K562 (cell line): ENCODE results near the gene ATP5PB. TPM values are rescaled to one million over a fixed set of nuclear protein-coding genes. Genes with fewer than 3 reads are reported as not detected.

Experiments
- CBX5 ChIP-seq: IDR thresholded peaks from 2 replicates; pipeline ENCODE4 v1.6.1; 2014; ENCODE audit warnings: low read depth, borderline replicate concordance
- ELF1 ChIP-seq: fragments of 200-800 bp; sonication (Bioruptor generic); IDR thresholded peaks from 2 replicates; pipeline ENCODE4 v1.6.1; 2016; ENCODE audit warnings: missing genetic modification characterization, missing compliant biosample characterization
- ELK1 ChIP-seq: sonication (generic); formaldehyde crosslinking; IDR thresholded peaks from 2 replicates; pipeline ENCODE4 v1.8.1; 2022; ENCODE audit warnings: missing genetic modification reagents
- HCFC1 ChIP-seq: IDR thresholded peaks from 2 replicates; pipeline ENCODE4 v1.6.1; 2012; ENCODE audit warnings: low read depth, low read length, improper control_type of control experiment
- HNRNPLL ChIP-seq: fragments of 200-400 bp; formaldehyde crosslinking; IDR thresholded peaks from 2 replicates; pipeline ENCODE4 v1.6.1; 2017; ENCODE audit warnings: low read length, low read depth, mild to moderate bottlenecking; ENCODE audit not compliant: poor library complexity, severe bottlenecking
- IFI16 ChIP-seq: fragments of 250-450 bp; sonication (Bioruptor Pico); IDR thresholded peaks from 2 replicates; pipeline ENCODE4 v2.1.2; 2022; ENCODE audit warnings: mild to moderate bottlenecking, inconsistent platforms
- JUN ChIP-seq, 2 experiments: sonication (generic) in 1 of 2; formaldehyde crosslinking in 1 of 2; IDR thresholded peaks; 2 replicates each; pipeline versions ENCODE4 v1.6.1 to v1.8.0; 2012 to 2022; ENCODE audit warnings: borderline replicate concordance in 2 of 2, mild to moderate bottlenecking in 2 of 2, improper control_type of control experiment in 1 of 2, low read depth in 1 of 2, low read length in 1 of 2, missing genetic modification reagents in 1 of 2
- NCOR1 ChIP-seq: fragments of 450-650 bp; IDR thresholded peaks from 2 replicates; pipeline ENCODE4 v1.6.1; 2016; ENCODE audit warnings: mild to moderate bottlenecking, moderate library complexity
- NR2F6 ChIP-seq: fragments of 450-650 bp; formaldehyde crosslinking; IDR thresholded peaks from 2 replicates; pipeline ENCODE4 v1.4.0; 2020; ENCODE audit warnings: mild to moderate bottlenecking
- PATZ1 ChIP-seq: fragments of 250-450 bp; sonication (Bioruptor Pico); IDR thresholded peaks from 2 replicates; pipeline ENCODE4 v1.5.0; 2020; ENCODE audit warnings: mild to moderate bottlenecking, borderline replicate concordance
- PCBP2 ChIP-seq: fragments of 200-400 bp; formaldehyde crosslinking; IDR thresholded peaks from 2 replicates; pipeline ENCODE4 v1.6.1; 2018; ENCODE audit warnings: low read length, low read depth, mild to moderate bottlenecking, moderate library complexity; ENCODE audit not compliant: poor library complexity, severe bottlenecking
- RFX5 ChIP-seq: IDR thresholded peaks from 2 replicates; pipeline ENCODE4 v1.6.1; 2011; ENCODE audit warnings: low read depth, mild to moderate bottlenecking, improper control_type of control experiment, low read length
- RFX7 ChIP-seq: fragments of 250-450 bp; sonication (Bioruptor Pico); IDR thresholded peaks from 2 replicates; pipeline ENCODE4 v1.5.1; 2021; ENCODE audit warnings: mild to moderate bottlenecking
- SIRT6 ChIP-seq: IDR thresholded peaks from one replicate; pipeline ENCODE4 v1.6.1; 2012; ENCODE audit warnings: low read depth, mild to moderate bottlenecking, control low read depth, inconsistent platforms, low read length, moderate library complexity
- SMAD2 ChIP-seq: fragments of 150-350 bp; IDR thresholded peaks from 2 replicates; pipeline ENCODE4 v1.6.1; 2014; ENCODE audit warnings: low read depth, mild to moderate bottlenecking, low read length
- SMAD4 ChIP-seq: fragments of 250-450 bp; sonication (Bioruptor Pico); conservative IDR thresholded peaks from 2 replicates; pipeline ENCODE4 v1.8.0; 2021; ENCODE audit warnings: inconsistent platforms, mild to moderate bottlenecking, moderate library complexity
- STAG1 ChIP-seq: sonication (generic); formaldehyde crosslinking; IDR thresholded peaks from 2 replicates; pipeline ENCODE4 v1.5.0; 2020; ENCODE audit warnings: missing genetic modification reagents, borderline replicate concordance
- TCFL5 ChIP-seq: fragments of 250-450 bp; sonication (Bioruptor Pico); conservative IDR thresholded peaks from 2 replicates; pipeline ENCODE4 v1.6.1; 2021; ENCODE audit warnings: mild to moderate bottlenecking, moderate library complexity, matching md5 sums
- TSC22D4 ChIP-seq: fragments of 450-650 bp; IDR thresholded peaks from 2 replicates; pipeline ENCODE4 v1.6.1; 2016; ENCODE audit warnings: missing genetic modification characterization, missing biosample characterization, control low read depth
- ZNF121 ChIP-seq: sonication (generic); formaldehyde crosslinking; conservative IDR thresholded peaks from 2 replicates; pipeline ENCODE4 v1.8.0; 2022; ENCODE audit warnings: missing genetic modification reagents
- ZNF140 ChIP-seq: fragments of 250-450 bp; sonication (Bioruptor Pico); IDR thresholded peaks from 2 replicates; pipeline ENCODE4 v1.8.0; 2021; ENCODE audit warnings: moderate library complexity, mild to moderate bottlenecking, inconsistent platforms
- ZNF165 ChIP-seq: fragments of 250-450 bp; sonication (Bioruptor Pico); IDR thresholded peaks from 2 replicates; pipeline ENCODE4 v1.4.0; 2020; ENCODE audit warnings: borderline replicate concordance
- ZNF561 ChIP-seq: fragments of 450-650 bp; formaldehyde crosslinking; conservative IDR thresholded peaks from 2 replicates; pipeline ENCODE4 v1.4.0; 2020; ENCODE audit warnings: mild to moderate bottlenecking, moderate library complexity
- ZNF79 ChIP-seq: fragments of 250-450 bp; sonication (Bioruptor Pico); IDR thresholded peaks from 2 replicates; pipeline ENCODE4 v1.4.0; 2020; ENCODE audit warnings: low read depth, mild to moderate bottlenecking, moderate library complexity
- polyA plus RNA-seq, 8 experiments: library from polyadenylated mRNA; depleted of rRNA in 4 of 8; stranded (reverse) in 5 of 8; unstranded in 3 of 8; fragments of >200 nt; fragmentation: Nextera tagmentation in 2 of 8; fragmentation: Illumina TruSeq in 1 of 8; extraction: Ambion mirVana in 2 of 8; extraction: Trizol in 1 of 8; gene quantifications; 2 replicates each; pipeline versions ENCODE4 v1.2.1 to v1.2.3, GENCODE V29; 2011 to 2014; ENCODE audit warnings: inconsistent platforms in 1 of 8, missing spikeins in 1 of 8
- total RNA-seq, 7 experiments: library from RNA; depleted of rRNA in 6 of 7; stranded (reverse); fragments of >200 nt in 6 of 7; fragmentation: Illumina TruSeq in 2 of 7; extraction: Trizol in 2 of 7; gene quantifications; 2 replicates each; pipeline versions ENCODE4 v1.2.1 to v1.2.3, GENCODE V29; 2011 to 2021; ENCODE audit warnings: low replicate concordance in 1 of 7
- TF ChIP-seq, protein P1 (sequence below): fragments of 250-450 bp; sonication (Bioruptor Pico); IDR thresholded peaks from 2 replicates; pipeline ENCODE4 v1.4.0; 2020; ENCODE audit warnings: mild to moderate bottlenecking, moderate library complexity, borderline replicate concordance

The ATP5PB gene
- total and polyA plus RNA-seq, 9 of the 15 experiments (the other 6 are each of a cell fraction or from before 2014, with no cell fraction given) = 651 to 2,735 (median 1,061) TPM

DNA sequence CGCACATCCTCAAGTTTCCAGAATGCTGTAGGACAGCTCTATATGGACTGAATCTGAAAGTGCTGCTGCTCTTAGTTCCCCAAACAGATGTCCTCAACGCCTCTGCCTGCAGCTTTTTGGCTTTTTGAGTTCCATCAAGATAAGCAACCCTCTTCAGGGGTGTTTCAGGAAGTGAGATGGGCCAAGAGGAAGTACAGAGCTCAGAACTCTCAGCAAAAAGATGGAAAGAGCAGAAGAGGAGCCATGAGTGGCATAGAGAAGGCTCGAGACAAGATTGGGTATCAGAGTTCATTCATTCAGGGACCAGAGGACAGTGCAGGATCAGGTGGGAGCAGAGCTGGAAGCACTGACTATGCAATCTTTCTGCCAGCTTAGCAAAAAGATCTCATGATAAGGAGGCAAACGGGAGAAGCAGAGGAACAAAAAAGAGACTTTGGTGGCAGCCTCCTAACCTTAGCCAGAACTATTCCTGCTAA, 54.4 kb downstream of the ATP5PB start, which contains the start of the genes ADORA3 and TMIGD3 (continued):
- peak; percentile 21; the same call in 1 of the 2 replicates for TF ChIP-seq ZNF561 (CRISPR knock-in tag)
- TF ChIP-seq ZNF140 (CRISPR knock-in tag) = no peak
- TF ChIP-seq ZNF121 (CRISPR knock-in tag) = no peak
- TF ChIP-seq SIRT6 = no peak
- no peak for TF ChIP-seq STAG1
- no peak for TF ChIP-seq RFX7 (CRISPR knock-in tag)
- no peak for TF ChIP-seq CBX5
- no peak for TF ChIP-seq HCFC1
- no peak for TF ChIP-seq SMAD4 (CRISPR knock-in tag)
- TF ChIP-seq ELF1 (tag) = peak; percentile 76
- TF ChIP-seq, protein P1, sequence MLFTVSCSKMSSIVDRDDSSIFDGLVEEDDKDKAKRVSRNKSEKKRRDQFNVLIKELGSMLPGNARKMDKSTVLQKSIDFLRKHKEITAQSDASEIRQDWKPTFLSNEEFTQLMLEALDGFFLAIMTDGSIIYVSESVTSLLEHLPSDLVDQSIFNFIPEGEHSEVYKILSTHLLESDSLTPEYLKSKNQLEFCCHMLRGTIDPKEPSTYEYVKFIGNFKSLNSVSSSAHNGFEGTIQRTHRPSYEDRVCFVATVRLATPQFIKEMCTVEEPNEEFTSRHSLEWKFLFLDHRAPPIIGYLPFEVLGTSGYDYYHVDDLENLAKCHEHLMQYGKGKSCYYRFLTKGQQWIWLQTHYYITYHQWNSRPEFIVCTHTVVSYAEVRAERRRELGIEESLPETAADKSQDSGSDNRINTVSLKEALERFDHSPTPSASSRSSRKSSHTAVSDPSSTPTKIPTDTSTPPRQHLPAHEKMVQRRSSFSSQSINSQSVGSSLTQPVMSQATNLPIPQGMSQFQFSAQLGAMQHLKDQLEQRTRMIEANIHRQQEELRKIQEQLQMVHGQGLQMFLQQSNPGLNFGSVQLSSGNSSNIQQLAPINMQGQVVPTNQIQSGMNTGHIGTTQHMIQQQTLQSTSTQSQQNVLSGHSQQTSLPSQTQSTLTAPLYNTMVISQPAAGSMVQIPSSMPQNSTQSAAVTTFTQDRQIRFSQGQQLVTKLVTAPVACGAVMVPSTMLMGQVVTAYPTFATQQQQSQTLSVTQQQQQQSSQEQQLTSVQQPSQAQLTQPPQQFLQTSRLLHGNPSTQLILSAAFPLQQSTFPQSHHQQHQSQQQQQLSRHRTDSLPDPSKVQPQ (CRISPR knock-in tag) = no peak
- no peak for TF ChIP-seq HNRNPLL
- TF ChIP-seq TSC22D4 = no peak
- no peak for TF ChIP-seq ZNF165
- TF ChIP-seq NR2F6 (CRISPR knock-in tag) = no peak
- peak; percentile 81 for TF ChIP-seq TCFL5 (CRISPR knock-in tag)
- no peak for TF ChIP-seq SMAD2
- TF ChIP-seq NCOR1 = no peak
- TF ChIP-seq JUN (IDR thresholded peaks at IDR 0.05; ENCODE audit: borderline replicate concordance, low read depth, low read length) = no peak
- TF ChIP-seq JUN (CRISPR knock-in tag; IDR thresholded peaks at IDR 0.05; ENCODE audit: borderline replicate concordance) = no peak
- TF ChIP-seq PATZ1 = no peak
- no peak for TF ChIP-seq RFX5
- peak; percentile 64; the same call in 1 of the 2 replicates for TF ChIP-seq ZNF79 (CRISPR knock-in tag)
- TF ChIP-seq PCBP2 = no peak
- TF ChIP-seq ELK1 (CRISPR knock-in tag) = no peak
- no peak for TF ChIP-seq IFI16
